Measurements from ENCODE around the gene SETDB1. TPM values are rescaled to one million over a fixed set of nuclear protein-coding genes. Genes with fewer than 3 reads are reported as not detected.

Gene SETDB1
- total RNA-seq, 1 donor from 2014 or later = 30.0 TPM

DNA sequence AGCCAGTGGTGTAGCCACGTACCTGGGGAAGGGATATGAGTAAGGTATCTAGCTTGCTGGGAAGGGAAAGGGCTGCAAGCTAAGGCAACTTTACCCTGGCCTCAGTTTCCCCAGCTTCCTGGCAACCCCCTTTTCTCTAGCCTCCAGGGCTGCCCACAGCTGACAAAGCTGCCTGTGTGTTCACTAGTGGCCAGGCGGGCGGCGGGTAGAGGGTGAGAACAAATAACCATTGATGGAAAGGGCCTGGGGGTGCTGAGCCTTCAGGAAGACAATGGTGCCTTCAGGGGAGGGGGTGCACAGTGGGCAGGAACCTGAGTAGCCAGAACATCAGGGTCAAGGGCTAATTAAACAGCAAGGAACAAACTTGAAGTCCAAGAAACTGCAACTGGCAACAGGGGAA is 42.3 kb downstream of the SETDB1 start:
- H3K27ac Mint-ChIP-seq (ENCODE audit: unreplicated experiment) = no peak overlapping the region
- Histone ChIP-seq H3K9me3 (ENCODE audit: insufficient read depth, low read depth, low read length) (no peaks in the 10 kb centered on the region), H3K4me2 (ENCODE audit: low read length) (no peak overlapping the region), H3K79me2 (ENCODE audit: insufficient read depth, low read length) (peaks cover 63% of the 10 kb centered on the region), H3K36me3 (ENCODE audit: insufficient read depth, low read length) (peaks cover 37% of the 10 kb centered on the region), H2AFZ (ENCODE audit: low read depth, low read length) (no peak overlapping the region), H3K4me3 (ENCODE audit: insufficient read depth, low read depth, low read length) (no peak overlapping the region), H3K9ac (ENCODE audit: low read length) (no peak overlapping the region), H4K20me1 (ENCODE audit: insufficient read depth, low read length) (peaks cover 85% of the 10 kb centered on the region), H3K4me1 (ENCODE audit: insufficient read depth, low read length) (peaks cover 27% of the 10 kb centered on the region), H3K27me3 (ENCODE audit: insufficient read depth, low read length) (no peaks in the 10 kb centered on the region), H3K27ac (ENCODE audit: low read depth, low read length) (no peak overlapping the region)
- peaks cover 28% of the 10 kb centered on the region for H3K4me1 Mint-ChIP-seq (ENCODE audit: low read depth, unreplicated experiment)
- TF ChIP-seq, protein P1, sequence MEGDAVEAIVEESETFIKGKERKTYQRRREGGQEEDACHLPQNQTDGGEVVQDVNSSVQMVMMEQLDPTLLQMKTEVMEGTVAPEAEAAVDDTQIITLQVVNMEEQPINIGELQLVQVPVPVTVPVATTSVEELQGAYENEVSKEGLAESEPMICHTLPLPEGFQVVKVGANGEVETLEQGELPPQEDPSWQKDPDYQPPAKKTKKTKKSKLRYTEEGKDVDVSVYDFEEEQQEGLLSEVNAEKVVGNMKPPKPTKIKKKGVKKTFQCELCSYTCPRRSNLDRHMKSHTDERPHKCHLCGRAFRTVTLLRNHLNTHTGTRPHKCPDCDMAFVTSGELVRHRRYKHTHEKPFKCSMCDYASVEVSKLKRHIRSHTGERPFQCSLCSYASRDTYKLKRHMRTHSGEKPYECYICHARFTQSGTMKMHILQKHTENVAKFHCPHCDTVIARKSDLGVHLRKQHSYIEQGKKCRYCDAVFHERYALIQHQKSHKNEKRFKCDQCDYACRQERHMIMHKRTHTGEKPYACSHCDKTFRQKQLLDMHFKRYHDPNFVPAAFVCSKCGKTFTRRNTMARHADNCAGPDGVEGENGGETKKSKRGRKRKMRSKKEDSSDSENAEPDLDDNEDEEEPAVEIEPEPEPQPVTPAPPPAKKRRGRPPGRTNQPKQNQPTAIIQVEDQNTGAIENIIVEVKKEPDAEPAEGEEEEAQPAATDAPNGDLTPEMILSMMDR (IDR thresholded peaks at IDR 0.05; ENCODE audit: insufficient read depth, low read depth, low read length) = no peak
- no peak for TF ChIP-seq EZH2 (IDR thresholded peaks at IDR 0.05; ENCODE audit: insufficient read depth, low read length)
- FAIRE-seq (no peak), DNase-seq (ENCODE audit: low read depth) (no peak)
- H3K4me3 Mint-ChIP-seq (ENCODE audit: unreplicated experiment) = no peak overlapping the region
- H3K36me3 Mint-ChIP-seq (ENCODE audit: low read depth, unreplicated experiment) = peaks cover 33% of the 10 kb centered on the region
- no peaks in the 10 kb centered on the region for H3K27me3 Mint-ChIP-seq (ENCODE audit: low read depth, unreplicated experiment)
- H3K9me3 Mint-ChIP-seq (ENCODE audit: unreplicated experiment) = no peaks in the 10 kb centered on the region

DNA sequence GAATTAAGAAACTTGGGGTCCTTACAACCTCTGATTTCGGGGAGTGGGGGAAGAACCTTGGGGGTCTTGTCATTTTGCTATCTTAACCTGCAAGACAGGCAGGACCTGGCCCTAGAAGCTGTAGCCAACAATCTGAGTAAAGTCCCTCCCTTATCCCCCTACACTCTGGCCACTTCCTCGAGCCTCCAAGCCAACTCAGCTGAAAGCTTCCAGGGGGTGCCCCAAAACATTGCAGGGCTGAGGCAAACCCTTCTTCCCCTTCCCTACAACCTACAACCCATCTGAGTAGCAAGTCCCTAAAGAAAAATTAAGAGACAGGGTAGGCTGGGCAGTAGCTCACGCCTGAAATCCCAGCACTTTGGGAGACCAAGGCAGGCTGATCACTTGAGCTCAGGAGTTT is 43.5 kb downstream of the SETDB1 start:
- Mint-ChIP-seq H3K9me3 (ENCODE audit: unreplicated experiment) (no peaks in the 10 kb centered on the region), H3K27me3 (ENCODE audit: low read depth, unreplicated experiment) (no peaks in the 10 kb centered on the region), H3K27ac (ENCODE audit: unreplicated experiment) (no peak overlapping the region), H3K36me3 (ENCODE audit: low read depth, unreplicated experiment) (peaks cover 26% of the 10 kb centered on the region), H3K4me3 (ENCODE audit: unreplicated experiment) (no peak overlapping the region), H3K4me1 (ENCODE audit: low read depth, unreplicated experiment) (peaks cover 28% of the 10 kb centered on the region)
- TF ChIP-seq EZH2 (IDR thresholded peaks at IDR 0.05; ENCODE audit: insufficient read depth, low read length) = no peak
- TF ChIP-seq, protein P1 (IDR thresholded peaks at IDR 0.05; ENCODE audit: insufficient read depth, low read depth, low read length) = no peak
- Histone ChIP-seq H3K79me2 (ENCODE audit: insufficient read depth, low read length) (peaks cover 70% of the 10 kb centered on the region), H2AFZ (ENCODE audit: low read depth, low read length) (no peak overlapping the region), H3K4me1 (ENCODE audit: insufficient read depth, low read length) (peaks cover 27% of the 10 kb centered on the region), H3K4me3 (ENCODE audit: insufficient read depth, low read depth, low read length) (no peak overlapping the region), H3K27me3 (ENCODE audit: insufficient read depth, low read length) (no peaks in the 10 kb centered on the region), H3K9me3 (ENCODE audit: insufficient read depth, low read depth, low read length) (no peaks in the 10 kb centered on the region), H4K20me1 (ENCODE audit: insufficient read depth, low read length) (peaks cover 81% of the 10 kb centered on the region), H3K36me3 (ENCODE audit: insufficient read depth, low read length) (peaks cover 26% of the 10 kb centered on the region), H3K27ac (ENCODE audit: low read depth, low read length) (no peak overlapping the region), H3K4me2 (ENCODE audit: low read length) (no peak overlapping the region), H3K9ac (ENCODE audit: low read length) (no peak overlapping the region)
- no peak for DNase-seq (ENCODE audit: low read depth)
- FAIRE-seq = no peak

DNA sequence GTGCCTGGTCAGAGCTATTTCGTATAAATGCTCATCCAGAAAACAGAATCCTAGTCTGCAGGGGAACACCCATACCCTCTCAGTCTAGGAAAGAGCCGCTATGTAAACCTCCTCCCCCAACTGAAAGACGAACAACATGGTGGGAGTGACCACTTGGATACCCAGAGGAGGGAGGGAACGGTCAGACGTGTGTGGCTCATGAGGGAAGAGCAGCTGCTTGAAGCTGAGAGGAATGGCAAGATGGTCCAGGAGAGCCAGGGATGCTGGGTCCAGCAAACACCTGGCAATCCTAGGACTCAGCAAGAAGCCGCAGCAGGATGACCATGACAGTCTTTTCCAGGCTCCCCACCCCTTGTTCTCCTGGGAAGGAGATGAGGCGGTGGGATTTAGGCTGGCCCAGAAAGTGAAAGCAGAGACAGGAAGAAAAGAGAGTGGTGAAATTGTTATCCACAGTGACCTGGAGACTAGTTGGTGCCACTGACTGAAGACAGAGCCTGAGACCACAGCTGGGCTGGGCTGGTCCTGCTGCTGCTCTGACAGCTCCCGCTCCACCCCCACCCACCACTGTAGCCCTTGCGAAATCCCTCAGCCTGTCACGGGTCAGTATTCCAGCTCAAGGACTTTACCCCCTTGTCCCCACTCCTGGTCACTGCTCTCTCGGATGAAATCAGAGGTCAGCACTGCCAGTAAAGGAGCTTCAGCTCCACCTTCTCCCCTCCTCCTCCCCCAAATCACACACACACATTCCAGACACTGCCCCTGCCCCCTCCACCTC is 44.8 kb downstream of the SETDB1 start:
- peaks cover 74% of the 10 kb centered on the region for H4K20me1 ChIP-seq (ENCODE audit: insufficient read depth, low read length)
- peaks cover 30% of the 10 kb centered on the region for H3K4me1 Mint-ChIP-seq (ENCODE audit: low read depth, unreplicated experiment)
- DNase-seq (ENCODE audit: low read depth) = no peak

More for the DNA sequence above, 44.8 kb downstream of the SETDB1 start:
- no peak overlapping the region for H2AFZ ChIP-seq (ENCODE audit: low read depth, low read length)
- no peak overlapping the region for H3K27ac ChIP-seq (ENCODE audit: low read depth, low read length)
- peaks cover 70% of the 10 kb centered on the region for H3K79me2 ChIP-seq (ENCODE audit: insufficient read depth, low read length)
- no peak for FAIRE-seq
- Mint-ChIP-seq H3K27ac (ENCODE audit: unreplicated experiment) (peak overlapping the region; percentile 55), H3K36me3 (ENCODE audit: low read depth, unreplicated experiment) (peaks cover 21% of the 10 kb centered on the region), H3K9me3 (ENCODE audit: unreplicated experiment) (no peaks in the 10 kb centered on the region), H3K27me3 (ENCODE audit: low read depth, unreplicated experiment) (no peaks in the 10 kb centered on the region), H3K4me3 (ENCODE audit: unreplicated experiment) (peak overlapping the region; percentile 88)
- H3K36me3 ChIP-seq (ENCODE audit: insufficient read depth, low read length) = peaks cover 19% of the 10 kb centered on the region
- peaks cover 27% of the 10 kb centered on the region for H3K4me1 ChIP-seq (ENCODE audit: insufficient read depth, low read length)
- TF ChIP-seq EZH2 (IDR thresholded peaks at IDR 0.05; ENCODE audit: insufficient read depth, low read length) = no peak
- TF ChIP-seq, protein P1 (IDR thresholded peaks at IDR 0.05; ENCODE audit: insufficient read depth, low read depth, low read length) = no peak
- H3K4me2 ChIP-seq (ENCODE audit: low read length) = peak overlapping the region; percentile 97
- no peaks in the 10 kb centered on the region for H3K27me3 ChIP-seq (ENCODE audit: insufficient read depth, low read length)
- peak overlapping the region; percentile 18 for H3K9ac ChIP-seq (ENCODE audit: low read length)
- no peak overlapping the region for H3K4me3 ChIP-seq (ENCODE audit: insufficient read depth, low read depth, low read length)
- H3K9me3 ChIP-seq (ENCODE audit: insufficient read depth, low read depth, low read length) = no peaks in the 10 kb centered on the region

All from astrocyte (in vitro differentiated cells and primary cell).